Parathyroid adenoma (tissue), 2 donors: ENCODE measurements around the gene CLIP2.

Source experiments
- H2AFZ ChIP-seq: fragments of 300-600 bp; sonication (generic); one replicate; pipeline ENCODE4 v1.7.0; 2017; ENCODE audit warnings: antibody characterized with exemption, mild to moderate bottlenecking
- H3K27ac ChIP-seq: fragments of 300-600 bp; sonication (generic); one replicate; pipeline ENCODE4 v1.7.0; 2017
- H3K27me3 ChIP-seq: fragments of 300-600 bp; sonication (generic); one replicate; pipeline ENCODE4 v1.7.0; 2017; ENCODE audit warnings: low read length; ENCODE audit not compliant: control insufficient read depth, insufficient read depth
- H3K36me3 ChIP-seq: fragments of 300-600 bp; sonication (generic); one replicate; pipeline ENCODE4 v1.7.0; 2017; ENCODE audit warnings: low read length; ENCODE audit not compliant: control insufficient read depth, insufficient read depth
- H3K4me1 ChIP-seq: fragments of 300-600 bp; sonication (generic); one replicate; pipeline ENCODE4 v1.7.0; 2017; ENCODE audit warnings: control low read depth
- H3K4me2 ChIP-seq: fragments of 300-600 bp; sonication (generic); one replicate; pipeline ENCODE4 v1.7.0; 2017; ENCODE audit warnings: low read length
- H3K4me3 ChIP-seq: fragments of 300-600 bp; sonication (generic); one replicate; pipeline ENCODE4 v1.7.0; 2017; ENCODE audit warnings: low read depth, low read length
- H3K79me2 ChIP-seq: fragments of 300-600 bp; sonication (generic); one replicate; pipeline ENCODE4 v1.7.0; 2017; ENCODE audit warnings: control low read depth
- H3K9ac ChIP-seq: fragments of 300-600 bp; sonication (generic); one replicate; pipeline ENCODE4 v1.7.0; 2017; ENCODE audit warnings: mild to moderate bottlenecking
- H3K9me3 ChIP-seq: fragments of 300-600 bp; sonication (generic); one replicate; pipeline ENCODE4 v1.7.0; 2017; ENCODE audit warnings: low read length; ENCODE audit not compliant: control insufficient read depth
- CTCF ChIP-seq: fragments of 300-600 bp; sonication (generic); IDR thresholded peaks from one replicate; pipeline ENCODE4 v1.7.0; 2017; ENCODE audit warnings: antibody characterized with exemption, mild to moderate bottlenecking
- donor health status: primary hyperparathyroidism.

The CLIP2 gene

GRCh38 chr7:74290981-74291441 is 1.8 kb downstream of the CLIP2 start:
- no peak overlapping the region for H3K27ac ChIP-seq
- peaks cover 11% of the 10 kb centered on the region for H3K4me1 ChIP-seq
- no peak overlapping the region for H3K4me3 ChIP-seq

GRCh38 chr7:74291535-74291934 is 2.3 kb downstream of the CLIP2 start:
- Histone ChIP-seq H2AFZ (no peak overlapping the region), H3K79me2 (peaks cover 22% of the 10 kb centered on the region), H3K4me2 (no peak overlapping the region), H3K9me3 (no peaks in the 10 kb centered on the region), H3K4me3 (no peak overlapping the region), H3K4me1 (peaks cover 11% of the 10 kb centered on the region), H3K36me3 (no peaks in the 10 kb centered on the region), H3K27ac (no peak overlapping the region), H3K9ac (no peak overlapping the region), H3K27me3 (no peaks in the 10 kb centered on the region)
- no peak for TF ChIP-seq CTCF

More at GRCh38 chr7:74290981-74291441, 1.8 kb downstream of the CLIP2 start:
- Histone ChIP-seq H3K79me2 (peaks cover 22% of the 10 kb centered on the region), H3K9ac (no peak overlapping the region), H3K36me3 (no peaks in the 10 kb centered on the region), H3K4me2 (no peak overlapping the region), H3K9me3 (no peaks in the 10 kb centered on the region), H2AFZ (no peak overlapping the region), H3K27me3 (no peaks in the 10 kb centered on the region)
- TF ChIP-seq CTCF, result no peak

GRCh38 chr7:74292757-74293576 is 3.8 kb downstream of the CLIP2 start:
- Histone ChIP-seq H3K4me3 (no peak overlapping the region), H2AFZ (no peak overlapping the region), H3K27ac (no peak overlapping the region), H3K27me3 (no peaks in the 10 kb centered on the region), H3K79me2 (peaks cover 26% of the 10 kb centered on the region), H3K9me3 (no peaks in the 10 kb centered on the region), H3K9ac (no peak overlapping the region), H3K4me1 (peaks cover 11% of the 10 kb centered on the region), H3K36me3 (no peaks in the 10 kb centered on the region), H3K4me2 (no peak overlapping the region)
- TF ChIP-seq CTCF, result no peak

GRCh38 chr7:74293577-74293908 is 4.3 kb downstream of the CLIP2 start:
- Histone ChIP-seq H3K4me1 (peaks cover 7% of the 10 kb centered on the region), H3K9ac (no peak overlapping the region), H3K36me3 (no peaks in the 10 kb centered on the region), H2AFZ (no peak overlapping the region), H3K27ac (no peak overlapping the region), H3K4me3 (no peak overlapping the region), H3K9me3 (no peaks in the 10 kb centered on the region), H3K79me2 (peaks cover 21% of the 10 kb centered on the region), H3K27me3 (no peaks in the 10 kb centered on the region), H3K4me2 (no peak overlapping the region)
- TF ChIP-seq CTCF, result no peak
